ENCODE results near the gene APOF. TPM values are rescaled to one million over a fixed set of nuclear protein-coding genes. Genes with fewer than 3 reads are reported as not detected.
A peak's percentile ranks its signal among the peaks of the same experiment; 100 is the strongest.

APOF gene
- total and polyA plus RNA-seq, 9 of the 15 experiments (the other 6 are each of a cell fraction or from before 2014, with no cell fraction given): 0.09 to 0.15 (median 0.12) TPM; not detected in 5

GRCh38 chr12:56359851-56360767 lies 2.5 kb downstream of the APOF start, which contains the start of gene STAT2 (continued):
- TF ChIP-seq ZBTB2 (IDR thresholded peaks at IDR 0.05) (no peak), SREBF1 (IDR thresholded peaks at IDR 0.05; ENCODE audit: borderline replicate concordance, low read depth, low read length) (0 out of 2 replicates have a peak, but pooled peaks have one; percentile 13), ARNT (IDR thresholded peaks at IDR 0.05) (no peak), POLR2AphosphoS2 (IDR thresholded peaks at IDR 0.05; ENCODE audit: low read length) (no peak), RUNX1 (IDR thresholded peaks at IDR 0.05; ENCODE audit: low read depth) (no peak), ZNF133 (CRISPR knock-in tag; IDR thresholded peaks at IDR 0.05) (no peak), HOMEZ (CRISPR knock-in tag; IDR thresholded peaks at IDR 0.05) (no peak), SMARCA5 (IDR thresholded peaks at IDR 0.05) (no peak), BRF1 (IDR thresholded peaks at IDR 0.05; ENCODE audit: borderline replicate concordance, extremely low read depth, insufficient read length) (no peak), HEY1 (CRISPR knock-in tag; IDR thresholded peaks at IDR 0.05; ENCODE audit: borderline replicate concordance) (no peak), ZNF79 (CRISPR knock-in tag; IDR thresholded peaks at IDR 0.05; ENCODE audit: low read depth) (no peak), ZNF239 (CRISPR knock-in tag; IDR thresholded peaks at IDR 0.05) (no peak), CCAR2 (IDR thresholded peaks at IDR 0.05; ENCODE audit: low read depth, low read length) (no peak), XRCC5 (IDR thresholded peaks at IDR 0.05; ENCODE audit: low read depth, low read length) (peak; percentile 81), ZFP91 (CRISPR knock-in tag; IDR thresholded peaks at IDR 0.05) (no peak), SRSF7 (optimal IDR thresholded peaks at IDR 0.05; ENCODE audit: low read depth, low read length) (no peak)

Data from K562 (cell line).